ENCODE data around the gene SETD2. TPM values are rescaled to one million over a fixed set of nuclear protein-coding genes. Genes with fewer than 3 reads are reported as not detected.

The SETD2 gene
- total RNA-seq, 1 experiment from 2014 or later = 60.8 TPM

DNA sequence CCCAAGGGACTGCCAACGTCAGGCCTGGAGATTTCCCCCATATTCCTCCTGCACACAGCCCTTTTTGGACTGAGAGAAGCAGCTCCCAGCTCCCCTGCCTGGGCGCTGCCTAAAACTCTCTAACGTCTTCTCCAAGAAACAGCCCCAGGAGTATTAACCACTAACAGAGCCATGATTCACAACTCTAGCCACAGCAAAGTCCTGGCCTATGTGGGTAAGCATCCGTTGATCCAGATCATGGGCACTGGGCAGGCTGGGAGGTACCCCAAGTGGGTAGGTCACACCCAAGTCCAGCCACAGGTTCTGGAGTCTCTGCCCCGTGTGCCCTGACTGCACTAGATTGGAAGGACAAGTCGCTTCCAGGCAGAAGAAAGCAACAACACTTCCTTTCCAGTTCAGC is 152.5 kb downstream of the SETD2 start:
- H4K91ac ChIP-seq (ENCODE audit: insufficient read length, low read depth, low read length) = no peak overlapping the region
- H3K36me3 Mint-ChIP-seq (ENCODE audit: insufficient read depth in 1 of 3, low read depth in 3 of 3) = peaks cover 4 to 16% (median 9%) of the 10 kb centered on the region in 3 experiments; a peak in 5 of 7 replicates
- no peak overlapping the region for H3K27ac Mint-ChIP-seq
- no peak overlapping the region for H3K27ac ChIP-seq (ENCODE audit: insufficient read length, low read depth, low read length)
- H2AFZ ChIP-seq (ENCODE audit: low read length) = no peak overlapping the region
- H3K18ac ChIP-seq (ENCODE audit: insufficient read length, low read depth, low read length) = no peak overlapping the region
- H3K23me2 ChIP-seq (ENCODE audit: insufficient read length, low read depth, low read length, poor library complexity, severe bottlenecking) = peaks cover 4% of the 10 kb centered on the region
- no peak overlapping the region for H2BK120ac ChIP-seq (ENCODE audit: low read depth, low read length, poor library complexity, severe bottlenecking)
- no peak overlapping the region for H2BK5ac ChIP-seq (ENCODE audit: insufficient read length, low read length)
- H3K79me2 ChIP-seq (ENCODE audit: insufficient read depth, low read length) = no peaks in the 10 kb centered on the region
- no peak overlapping the region for H2BK15ac ChIP-seq (ENCODE audit: low read depth, low read length)
- no peak overlapping the region for H3K4ac ChIP-seq (ENCODE audit: low read depth, low read length)
- TF ChIP-seq, protein P1, sequence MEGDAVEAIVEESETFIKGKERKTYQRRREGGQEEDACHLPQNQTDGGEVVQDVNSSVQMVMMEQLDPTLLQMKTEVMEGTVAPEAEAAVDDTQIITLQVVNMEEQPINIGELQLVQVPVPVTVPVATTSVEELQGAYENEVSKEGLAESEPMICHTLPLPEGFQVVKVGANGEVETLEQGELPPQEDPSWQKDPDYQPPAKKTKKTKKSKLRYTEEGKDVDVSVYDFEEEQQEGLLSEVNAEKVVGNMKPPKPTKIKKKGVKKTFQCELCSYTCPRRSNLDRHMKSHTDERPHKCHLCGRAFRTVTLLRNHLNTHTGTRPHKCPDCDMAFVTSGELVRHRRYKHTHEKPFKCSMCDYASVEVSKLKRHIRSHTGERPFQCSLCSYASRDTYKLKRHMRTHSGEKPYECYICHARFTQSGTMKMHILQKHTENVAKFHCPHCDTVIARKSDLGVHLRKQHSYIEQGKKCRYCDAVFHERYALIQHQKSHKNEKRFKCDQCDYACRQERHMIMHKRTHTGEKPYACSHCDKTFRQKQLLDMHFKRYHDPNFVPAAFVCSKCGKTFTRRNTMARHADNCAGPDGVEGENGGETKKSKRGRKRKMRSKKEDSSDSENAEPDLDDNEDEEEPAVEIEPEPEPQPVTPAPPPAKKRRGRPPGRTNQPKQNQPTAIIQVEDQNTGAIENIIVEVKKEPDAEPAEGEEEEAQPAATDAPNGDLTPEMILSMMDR (conservative IDR thresholded peaks at IDR 0.05) = no peak
- H3K4me1 Mint-ChIP-seq = peaks cover 18 to 20% of the 10 kb centered on the region in 2 experiments
- H3K56ac ChIP-seq (ENCODE audit: insufficient read length, low read depth, low read length) = no peak overlapping the region
- H3K27me3 Mint-ChIP-seq (ENCODE audit: low read depth) = no peaks in the 10 kb centered on the region
- H3K9me3 ChIP-seq (ENCODE audit: control insufficient read depth, low read depth, low read length) = no peaks in the 10 kb centered on the region
- no peaks in the 10 kb centered on the region for H3K4me1 ChIP-seq (ENCODE audit: insufficient read depth, low read length)
- H2AK5ac ChIP-seq (ENCODE audit: insufficient read length, low read length) = no peak overlapping the region
- no peak overlapping the region for H3K4me2 ChIP-seq (ENCODE audit: insufficient read depth, insufficient read length, low read length)
- no peak overlapping the region for H4K5ac ChIP-seq (ENCODE audit: insufficient read length, low read depth, low read length)
- H3K79me1 ChIP-seq (ENCODE audit: insufficient read depth, low read depth, low read length, poor library complexity, severe bottlenecking) = no peaks in the 10 kb centered on the region
- H3K23ac ChIP-seq (ENCODE audit: insufficient read length, low read depth, low read length) = no peak overlapping the region
- WGBS (ENCODE audit: extremely low coverage, insufficient read length, low lambda C conversion rate) = no CpG with 5 or more reads among the region's 6 CpGs
- no peak for DNase-seq
- H3T11ph ChIP-seq (ENCODE audit: low read length) = no peak overlapping the region
- no peak overlapping the region for H3K4me3 Mint-ChIP-seq
- no peak overlapping the region for H2BK12ac ChIP-seq (ENCODE audit: insufficient read length, low read depth, low read length)
- no peak overlapping the region for H4K8ac ChIP-seq (replicated peaks; ENCODE audit: insufficient read length, low read depth, low read length)
- H4K20me1 ChIP-seq (ENCODE audit: control insufficient read depth, insufficient read depth, insufficient read length) = no peaks in the 10 kb centered on the region
- no peaks in the 10 kb centered on the region for H3K27me3 ChIP-seq (ENCODE audit: insufficient read depth, low read length)
- no peak overlapping the region for H3K9ac ChIP-seq (ENCODE audit: extremely low read depth, insufficient read length, low read length)
- no peaks in the 10 kb centered on the region for H3K9me3 Mint-ChIP-seq
- no peak overlapping the region for H3K14ac ChIP-seq (ENCODE audit: insufficient read depth, low read length)
- no peak overlapping the region for H2BK20ac ChIP-seq (ENCODE audit: low read depth, low read length, poor library complexity, severe bottlenecking)

All from H9 (cell line).